Trophoblast cell (in vitro differentiated cells and primary cell): Measurements from ENCODE around the gene CLN5.
A peak's percentile ranks its signal among the peaks of the same experiment; 100 is the strongest.

Source experiments
- DNase-seq, 2 donors: peaks; one replicate each; pipeline ENCODE4 v3.0.0-alpha.2; 2016
- H2AFZ ChIP-seq: 2 replicates; pipeline ENCODE4 v1.6.1; 2013; ENCODE audit warnings: low read length, moderate library complexity, mild to moderate bottlenecking; ENCODE audit not compliant: insufficient read depth, poor library complexity
- H2AK5ac ChIP-seq: 2 replicates; pipeline ENCODE4 v1.6.1; 2013; ENCODE audit warnings: mild to moderate bottlenecking, low read length
- H2BK120ac ChIP-seq: 2 replicates; pipeline ENCODE4 v1.6.1; 2013; ENCODE audit warnings: low read length, mild to moderate bottlenecking, moderate library complexity; ENCODE audit not compliant: insufficient read depth, poor library complexity
- H2BK12ac ChIP-seq: 2 replicates; pipeline ENCODE4 v1.6.1; 2013; ENCODE audit warnings: mild to moderate bottlenecking, low read length, moderate library complexity
- H2BK5ac ChIP-seq: 2 replicates; pipeline ENCODE4 v1.6.1; 2013; ENCODE audit warnings: low read length, low read depth, moderate library complexity, mild to moderate bottlenecking; ENCODE audit not compliant: poor library complexity
- H3K14ac ChIP-seq: 2 replicates; pipeline ENCODE4 v1.6.1; 2013; ENCODE audit warnings: mild to moderate bottlenecking, low read length
- H3K18ac ChIP-seq: 2 replicates; pipeline ENCODE4 v1.6.1; 2013; ENCODE audit warnings: mild to moderate bottlenecking, low read length
- H3K23ac ChIP-seq: 2 replicates; pipeline ENCODE4 v1.6.1; 2013; ENCODE audit warnings: low read length
- H3K27ac ChIP-seq: 2 replicates; pipeline ENCODE4 v1.5.1; 2013; ENCODE audit warnings: low read depth, mild to moderate bottlenecking, inconsistent platforms, low read length, moderate library complexity
- H3K27me3 ChIP-seq: 2 replicates; pipeline ENCODE4 v1.6.1; 2013; ENCODE audit warnings: inconsistent platforms, mild to moderate bottlenecking, low read length, moderate library complexity; ENCODE audit not compliant: insufficient read depth
- H3K36me3 ChIP-seq, 2 experiments: 1 replicate in 1 of 2; 2 replicates in 1 of 2; pipeline ENCODE4 v1.6.1; 2013; ENCODE audit warnings: low read length in 2 of 2, mild to moderate bottlenecking in 2 of 2, moderate library complexity in 1 of 2; ENCODE audit not compliant: insufficient read depth in 2 of 2, control insufficient read depth in 1 of 2
- H3K4ac ChIP-seq: 2 replicates; pipeline ENCODE4 v1.6.1; 2013; ENCODE audit warnings: low read depth, mild to moderate bottlenecking, low read length, moderate library complexity
- H3K4me1 ChIP-seq, 2 experiments: 1 replicate in 1 of 2; 2 replicates in 1 of 2; pipeline ENCODE4 v1.6.1; 2013; ENCODE audit warnings: low read length in 2 of 2, mild to moderate bottlenecking in 2 of 2, moderate library complexity in 1 of 2; ENCODE audit not compliant: insufficient read depth in 2 of 2, control insufficient read depth in 1 of 2
- H3K4me2 ChIP-seq: 2 replicates; pipeline ENCODE4 v1.6.1; 2013; ENCODE audit warnings: inconsistent platforms, mild to moderate bottlenecking, low read length, moderate library complexity
- H3K4me3 ChIP-seq: 2 replicates; pipeline ENCODE4 v1.5.1; 2013; ENCODE audit warnings: mild to moderate bottlenecking, low read depth, low read length, inconsistent platforms
- H3K79me1 ChIP-seq: one replicate; pipeline ENCODE4 v1.6.1; 2013; ENCODE audit warnings: low read length
- H3K79me2 ChIP-seq: 2 replicates; pipeline ENCODE4 v1.6.1; 2013; ENCODE audit warnings: low read length, mild to moderate bottlenecking; ENCODE audit not compliant: control insufficient read depth, insufficient read depth, poor library complexity
- H3K9ac ChIP-seq: 2 replicates; pipeline ENCODE4 v1.6.1; 2013; ENCODE audit warnings: mild to moderate bottlenecking, low read length
- H3K9me3 ChIP-seq: 2 replicates; pipeline ENCODE4 v1.6.1; 2013; ENCODE audit warnings: low read depth, mild to moderate bottlenecking, control low read depth, inconsistent platforms, low read length; ENCODE audit not compliant: insufficient read depth
- H4K12ac ChIP-seq: 2 replicates; pipeline ENCODE4 v1.6.1; 2013; ENCODE audit warnings: low read depth, mild to moderate bottlenecking, low read length, moderate library complexity
- H4K8ac ChIP-seq: 2 replicates; pipeline ENCODE4 v1.6.1; 2013; ENCODE audit warnings: low read depth, mild to moderate bottlenecking, low read length, moderate library complexity
- H4K91ac ChIP-seq: one replicate; pipeline ENCODE4 v1.6.1; 2013; ENCODE audit warnings: low read depth, mild to moderate bottlenecking, low read length, moderate library complexity
- WGBS: extraction: QIAGEN DNeasy Blood & Tissue Kit; methylation state at CpG from one replicate; pipeline ENCODE4 v1.1.7; 2013; ENCODE audit warnings: missing lambda C conversion rate; ENCODE audit not compliant: insufficient read length, insufficient coverage; ENCODE audit errors: extremely low coverage; 5-methylcytosine and 5-hydroxymethylcytosine counted together

Gene CLN5

GRCh38 chr13:77026255-77026860 lies 34.5 kb downstream of the CLN5 start:
- Histone ChIP-seq H3K18ac (peak overlapping the region; percentile 99), H3K79me1 (peaks cover 19% of the 10 kb centered on the region), H2BK120ac (peak overlapping the region; percentile 99), H3K4ac (peak overlapping the region; percentile 97), H3K27ac (peak overlapping the region; percentile 91), H3K36me3 (peaks cover 0 to 2% of the 10 kb centered on the region in 2 experiments), H3K23ac (no peak overlapping the region), H3K4me2 (peak overlapping the region; percentile 88), H3K14ac (peak overlapping the region; percentile 99), H4K12ac (peak overlapping the region; percentile 99), H2BK12ac (no peak overlapping the region), H3K4me1 (peaks cover 5 to 20% of the 10 kb centered on the region in 2 experiments), H3K9me3 (no peaks in the 10 kb centered on the region), H3K79me2 (peaks cover 22% of the 10 kb centered on the region), H3K27me3 (no peaks in the 10 kb centered on the region), H3K4me3 (peak overlapping the region; percentile 89), H2AK5ac (peak overlapping the region; percentile 90), H3K9ac (peak overlapping the region; percentile 84), H4K91ac (peak overlapping the region; percentile 100), H2BK5ac (peak overlapping the region; percentile 97), H2AFZ (peak overlapping the region; percentile 97), H4K8ac (peak overlapping the region; percentile 99)
- peak; percentile 92 to 93 for DNase-seq
- no CpG with 5 or more reads among the region's 62 CpGs for WGBS

- Histone ChIP-seq H3K27ac (peak within 1 kb of the TSS; percentile 91), H3K9ac (peak within 1 kb of the TSS; percentile 84), H2BK5ac (peak within 1 kb of the TSS; percentile 97), H4K8ac (peak within 1 kb of the TSS; percentile 99), H2BK120ac (peak within 1 kb of the TSS; percentile 99), H3K79me2 (peaks cover 22% of the 10 kb centered on the region), H3K4me3 (peak within 1 kb of the TSS; percentile 89), H2AFZ (peak within 1 kb of the TSS; percentile 97), H2AK5ac (peak within 1 kb of the TSS; percentile 93), H3K9me3 (no peaks in the 10 kb centered on the region), H3K4me1 (peaks cover 5 to 20% of the 10 kb centered on the region in 2 experiments), H3K18ac (peak within 1 kb of the TSS; percentile 99), H3K4ac (peak within 1 kb of the TSS; percentile 97), H3K23ac (no peak within 1 kb of the TSS), H3K36me3 (no peaks in the 10 kb centered on the region), H3K27me3 (no peaks in the 10 kb centered on the region), H2BK12ac (peak within 1 kb of the TSS; percentile 23), H4K12ac (peak within 1 kb of the TSS; percentile 99), H4K91ac (peak within 1 kb of the TSS; percentile 100), H3K4me2 (peak within 1 kb of the TSS; percentile 88), H3K79me1 (peaks cover 19% of the 10 kb centered on the region), H3K14ac (peak within 1 kb of the TSS; percentile 99)
- no CpG with 5 or more reads among the region's 74 CpGs for WGBS
- peak; percentile 81 to 91 for DNase-seq
Observed at GRCh38 chr13:77026861-77027621, 35.2 kb downstream of the CLN5 start, which contains the start of gene FBXL3. FBXL3 (minus strand) TSS chr13:77027159; CDS start chr13:77021860, 5,299 bp downstream.

GRCh38 chr13:77028202-77028601 lies 36.3 kb downstream of the CLN5 start:
- H3K4ac ChIP-seq: no peak overlapping the region
- H3K79me2 ChIP-seq: peaks cover 15% of the 10 kb centered on the region
- H3K4me1 ChIP-seq: peaks cover 5 to 12% of the 10 kb centered on the region in 2 experiments
- H3K4me3 ChIP-seq: no peak overlapping the region
- no peaks in the 10 kb centered on the region for H3K9me3 ChIP-seq
- H2BK5ac ChIP-seq: peak overlapping the region; percentile 83
- peak overlapping the region; percentile 19 for H4K91ac ChIP-seq
- no peak overlapping the region for H4K12ac ChIP-seq
- H3K36me3 ChIP-seq: no peaks in the 10 kb centered on the region
- no peak overlapping the region for H3K23ac ChIP-seq
- WGBS: no CpG with 5 or more reads among the region's 5 CpGs
- H3K4me2 ChIP-seq: peak overlapping the region; percentile 14
- no peak overlapping the region for H2AFZ ChIP-seq
- H3K18ac ChIP-seq: no peak overlapping the region
- H3K9ac ChIP-seq: no peak overlapping the region
- H3K79me1 ChIP-seq: peaks cover 19% of the 10 kb centered on the region
- H3K14ac ChIP-seq: peak overlapping the region; percentile 92
- no peaks in the 10 kb centered on the region for H3K27me3 ChIP-seq
- peak overlapping the region; percentile 57 for H4K8ac ChIP-seq
- peak overlapping the region; percentile 93 for H2AK5ac ChIP-seq
- peak overlapping the region; percentile 73 for H3K27ac ChIP-seq
- no peak for DNase-seq
- peak overlapping the region; percentile 23 for H2BK12ac ChIP-seq
- H2BK120ac ChIP-seq: peak overlapping the region; percentile 7

- no peak overlapping the region for H3K14ac ChIP-seq
- WGBS: no CpG with 5 or more reads among the region's 1 CpG
- H4K8ac ChIP-seq: no peak overlapping the region
- H3K79me2 ChIP-seq: peaks cover 15% of the 10 kb centered on the region
- H3K23ac ChIP-seq: no peak overlapping the region
- H3K79me1 ChIP-seq: peaks cover 19% of the 10 kb centered on the region
- peaks cover 5 to 12% of the 10 kb centered on the region in 2 experiments for H3K4me1 ChIP-seq
- H3K4ac ChIP-seq: no peak overlapping the region
- no peak overlapping the region for H2BK5ac ChIP-seq
- H2AK5ac ChIP-seq: no peak overlapping the region
- no peak overlapping the region for H3K4me3 ChIP-seq
- H3K27me3 ChIP-seq: no peaks in the 10 kb centered on the region
- H3K27ac ChIP-seq: no peak overlapping the region
- no peak overlapping the region for H2BK120ac ChIP-seq
- H4K12ac ChIP-seq: no peak overlapping the region
- H3K18ac ChIP-seq: no peak overlapping the region
- no peaks in the 10 kb centered on the region for H3K36me3 ChIP-seq
- no peak overlapping the region for H2AFZ ChIP-seq
- no peak overlapping the region for H3K9ac ChIP-seq
- H3K4me2 ChIP-seq: no peak overlapping the region
- no peaks in the 10 kb centered on the region for H3K9me3 ChIP-seq
- peak; percentile 45 to 95 for DNase-seq
- no peak overlapping the region for H4K91ac ChIP-seq
- no peak overlapping the region for H2BK12ac ChIP-seq
Observed at GRCh38 chr13:77029436-77029835, 37.6 kb downstream of the CLN5 start.
